K562 (cell line): ENCODE measurements around the gene MKLN1. TPM values are rescaled to one million over a fixed set of nuclear protein-coding genes. Genes with fewer than 3 reads are reported as not detected.

Experiments
- ATAC-seq: fragments of 200-7000 bp; cut with Tn5 transposase; 3 replicates; pipeline ENCODE4 v1.9.1; 2020; ENCODE audit warnings: moderate library complexity
- BruUV-seq: library from RNA; stranded (reverse); fragments of 400-500 nt; replicated peaks from 2 replicates; lab custom pipeline; 2021; lab: Mats Ljungman, UMichigan
- CTCF ChIA-PET: fragments of 300-600 bp; formaldehyde crosslinking; extraction: SDS; loops from one replicate; lab custom pipeline; 2021; ENCODE audit warnings: low intra/inter-chr PET ratio; lab: Yijun Ruan, JAX
- POLR2A ChIA-PET: fragments of 300-600, 350-650 bp; sonication (Branson Sonifier 250); formaldehyde crosslinking; extraction: SDS; loops from one replicate; lab custom pipeline; 2021; ENCODE audit warnings: antibody characterized with exemption, inconsistent platforms; lab: Yijun Ruan, JAX
- DNase-seq, 4 experiments: peaks; one replicate each; pipeline versions ENCODE4 v3.0.0 to v3.0.0-alpha.2; 2011 to 2018; ENCODE audit warnings: low spot score in 3 of 4, mixed read lengths in 3 of 4; ENCODE audit errors: extremely low read depth in 1 of 4
- FAIRE-seq: peaks from 2 replicates; lab custom pipeline; 2011; peaks lifted over from hg19 to GRCh38; lab: Jason Lieb, UNC
- H2AFZ ChIP-seq: 2 replicates; pipeline ENCODE4 v1.6.0; 2011; ENCODE audit warnings: low read depth, low read length, control low read depth, inconsistent platforms
- H3K27ac ChIP-seq: fragments of 200-600 bp; 3 replicates; pipeline ENCODE4 v1.8.0; 2011; ENCODE audit warnings: low read depth, mild to moderate bottlenecking, control low read depth, inconsistent platforms, low read length, moderate library complexity, mixed read lengths; ENCODE audit errors: extremely low read depth
- H3K27me3 ChIP-seq, 2 experiments: fragments of 300-600 bp in 1 of 2; 2 replicates in 1 of 2; 3 replicates in 1 of 2; pipeline versions ENCODE4 v1.6.0 to v1.8.0; 2011; ENCODE audit warnings: inconsistent platforms in 2 of 2, low read length in 2 of 2, mild to moderate bottlenecking in 1 of 2, mixed read lengths in 1 of 2, moderate library complexity in 1 of 2; ENCODE audit not compliant: control insufficient read depth in 2 of 2, insufficient read depth in 2 of 2
- H3K36me3 ChIP-seq: fragments of 300-600 bp; 3 replicates; pipeline ENCODE4 v1.8.0; 2011; ENCODE audit warnings: mild to moderate bottlenecking, low read length, inconsistent platforms; ENCODE audit not compliant: control insufficient read depth, insufficient read depth
- H3K4me1 ChIP-seq, 2 experiments: fragments of 200-600 bp in 1 of 2; replicated peaks in 1 of 2; 2 replicates in 1 of 2; 3 replicates in 1 of 2; pipeline versions ENCODE4 v1.5.1 to v1.8.0; 2011; ENCODE audit warnings: inconsistent platforms in 2 of 2, low read length in 2 of 2, mild to moderate bottlenecking in 1 of 2, mixed read lengths in 1 of 2, moderate library complexity in 1 of 2; ENCODE audit not compliant: control insufficient read depth in 2 of 2, insufficient read depth in 2 of 2
- H3K4me2 ChIP-seq: 2 replicates; pipeline ENCODE4 v1.6.1; 2011; ENCODE audit warnings: low read length, control low read depth, inconsistent platforms, mixed read lengths; ENCODE audit not compliant: insufficient read depth
- H3K4me3 ChIP-seq: fragments of 200-600 bp; sonication (generic), shearing (Covaris generic); 2 replicates; pipeline ENCODE4 v1.5.1; 2016; ENCODE audit warnings: control low read depth, inconsistent platforms
- H3K79me2 ChIP-seq: fragments of 200-600 bp; 3 replicates; pipeline ENCODE4 v1.8.0; 2011; ENCODE audit warnings: low read length, inconsistent platforms; ENCODE audit not compliant: control insufficient read depth, insufficient read depth
- H3K9ac ChIP-seq, 2 experiments: 2 replicates each; pipeline versions ENCODE4 v1.6.0 to v1.6.1; 2011; ENCODE audit warnings: low read depth in 2 of 2, low read length in 2 of 2, control low read depth in 1 of 2, inconsistent platforms in 1 of 2, mild to moderate bottlenecking in 1 of 2, mixed read lengths in 1 of 2; ENCODE audit not compliant: insufficient read depth in 1 of 2
- H3K9me1 ChIP-seq: one replicate; pipeline ENCODE4 v1.6.0; 2011; ENCODE audit warnings: inconsistent platforms, mild to moderate bottlenecking, low read length, moderate library complexity; ENCODE audit not compliant: control insufficient read depth, insufficient read depth
- H3K9me3 ChIP-seq: replicated peaks from 2 replicates; pipeline ENCODE4 v1.5.1; 2011; ENCODE audit warnings: low read depth, low read length, inconsistent platforms; ENCODE audit not compliant: control insufficient read depth, insufficient read depth
- H4K20me1 ChIP-seq: replicated peaks from 2 replicates; pipeline ENCODE4 v1.6.1; 2011; ENCODE audit warnings: low read length, inconsistent platforms, mixed read lengths; ENCODE audit not compliant: control insufficient read depth, insufficient read depth
- ARID2 ChIP-seq: fragments of 450-650 bp; IDR thresholded peaks from 2 replicates; pipeline ENCODE4 v1.6.1; 2017; ENCODE audit warnings: antibody characterized with exemption, mild to moderate bottlenecking
- DNMT1 ChIP-seq: fragments of 450-650 bp; IDR thresholded peaks from 2 replicates; pipeline ENCODE4 v1.6.1; 2016; ENCODE audit warnings: antibody characterized with exemption, mild to moderate bottlenecking
- ZFP91 ChIP-seq: sonication (generic); formaldehyde crosslinking; IDR thresholded peaks from 2 replicates; pipeline ENCODE4 v1.8.0; 2022; ENCODE audit warnings: mild to moderate bottlenecking, missing genetic modification reagents
- WGBS: fragments of 100-300 bp; shearing (Covaris generic); methylation state at CpG from one replicate; pipeline ENCODE4 v1.1.6; 2016; ENCODE audit warnings: low coverage, mixed read lengths; ENCODE audit not compliant: insufficient coverage; ENCODE audit errors: missing lambda C conversion rate; 5-methylcytosine and 5-hydroxymethylcytosine counted together
- in situ Hi-C: fragments of 300-500 bp; cut with MboI; formaldehyde crosslinking; loops from 4 replicates; pipeline ENCODE4 v1.15.0; 2018; ENCODE audit warnings: inconsistent platforms, mixed read lengths
- intact Hi-C: fragments of 100-400 bp; cut with micrococcal nuclease; formaldehyde crosslinking; loops from 2 replicates; pipeline ENCODE4 v1.14.2; 2022
- polyA plus RNA-seq, 8 experiments: library from polyadenylated mRNA; depleted of rRNA in 4 of 8; stranded (reverse) in 5 of 8; unstranded in 3 of 8; fragments of >200 nt; fragmentation: Nextera tagmentation in 2 of 8; fragmentation: Illumina TruSeq in 1 of 8; extraction: Ambion mirVana in 2 of 8; extraction: Trizol in 1 of 8; gene quantifications; 2 replicates each; pipeline versions ENCODE4 v1.2.1 to v1.2.3, GENCODE V29; 2011 to 2014; ENCODE audit warnings: inconsistent platforms in 1 of 8, missing spikeins in 1 of 8
- total RNA-seq, 7 experiments: library from RNA; depleted of rRNA in 6 of 7; stranded (reverse); fragments of >200 nt in 6 of 7; fragmentation: Illumina TruSeq in 2 of 7; extraction: Trizol in 2 of 7; gene quantifications; 2 replicates each; pipeline versions ENCODE4 v1.2.1 to v1.2.3, GENCODE V29; 2011 to 2021; ENCODE audit warnings: low replicate concordance in 1 of 7

MKLN1 gene
- total and polyA plus RNA-seq, 9 of the 15 experiments (the other 6 are each of a cell fraction or from before 2014, with no cell fraction given), result 18.6 to 80.4 (median 56.0) TPM

DNA sequence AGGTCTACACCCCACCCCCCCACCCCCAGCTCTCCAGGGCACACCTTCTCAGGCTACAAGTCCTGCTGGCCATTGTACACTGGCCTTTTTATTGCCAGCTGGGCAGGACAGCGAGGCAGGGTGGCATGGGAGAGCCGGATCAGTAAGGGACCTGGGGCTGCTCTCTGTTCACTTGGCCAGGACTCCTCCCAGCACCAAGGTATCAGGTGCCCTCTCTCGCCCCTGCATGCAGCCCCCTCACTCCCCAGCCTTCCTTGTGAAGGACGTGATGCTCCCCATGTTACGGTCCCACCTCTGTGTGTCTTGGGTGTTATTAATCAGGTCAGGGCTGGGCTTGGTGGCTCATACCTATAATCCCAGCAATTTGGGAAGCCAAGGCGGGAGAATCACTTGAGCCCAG lies 202.5 kb downstream of the MKLN1 start:
- CTCF ChIA-PET, result interaction anchor here (0.5 kb wide), 1 partner anchor 13 kb away, joined by 3 read pairs; no protein-coding TSS in a partner anchor
- no peak for FAIRE-seq

More for the DNA sequence above, 202.5 kb downstream of the MKLN1 start:
- no peak overlapping the region for H3K9ac ChIP-seq
- ATAC-seq, result no peak
- no peak for TF ChIP-seq DNMT1
- TF ChIP-seq ZFP91, result no peak
- no peak for TF ChIP-seq ARID2
- H3K79me2 ChIP-seq, result no peaks in the 10 kb centered on the region
- H2AFZ ChIP-seq, result no peak overlapping the region
- BruUV-seq, result no TSS peak
- peaks cover 6% of the 10 kb centered on the region for H4K20me1 ChIP-seq
- no peaks in the 10 kb centered on the region for H3K9me1 ChIP-seq
- POLR2A ChIA-PET, result no interaction called here
- H3K36me3 ChIP-seq, result no peaks in the 10 kb centered on the region
- H3K4me2 ChIP-seq, result no peak overlapping the region
- in situ Hi-C loops, result no loop called here
- WGBS, result 0% methylated on average over 6 of the region's 6 CpGs
- intact Hi-C loops, result no loop called here
- DNase-seq, result no peak
- H3K4me3 ChIP-seq, result no peak overlapping the region
- H3K4me1 ChIP-seq, result peaks cover 0 to 5% of the 10 kb centered on the region in 2 experiments; a peak in 1 of 5 replicates
- H3K9me3 ChIP-seq, result no peaks in the 10 kb centered on the region
- no peak overlapping the region for H3K27ac ChIP-seq
- peaks cover 38 to 67% of the 10 kb centered on the region in 2 experiments for H3K27me3 ChIP-seq
